ENCODE results near the gene CAPRIN2.

The CAPRIN2 gene

GRCh38 chr12:30748147-30748546 is 6.6 kb downstream of the CAPRIN2 start:
- TF ChIP-seq ZFX (IDR thresholded peaks at IDR 0.05) = no peak
- TF ChIP-seq CTCF (conservative IDR thresholded peaks at IDR 0.05) = no peak
- no peak overlapping the region for H3K27ac ChIP-seq

GRCh38 chr12:30746190-30746589 is 8.6 kb downstream of the CAPRIN2 start:
- TF ChIP-seq CTCF (conservative IDR thresholded peaks at IDR 0.05) (no peak), ZFX (IDR thresholded peaks at IDR 0.05) (no peak)

GRCh38 chr12:30744321-30744720 is 10.4 kb downstream of the CAPRIN2 start:
- TF ChIP-seq ZFX (IDR thresholded peaks at IDR 0.05) (no peak), CTCF (conservative IDR thresholded peaks at IDR 0.05) (no peak)
- no peak overlapping the region for H3K27ac ChIP-seq

More at GRCh38 chr12:30746190-30746589, 8.6 kb downstream of the CAPRIN2 start:
- no peak overlapping the region for H3K27ac ChIP-seq

- TF ChIP-seq ZFX (IDR thresholded peaks at IDR 0.05) (no peak), CTCF (conservative IDR thresholded peaks at IDR 0.05) (no peak)
- H3K27ac ChIP-seq = no peak overlapping the region
Measured at GRCh38 chr12:30740274-30740673, 14.5 kb downstream of the CAPRIN2 start.

GRCh38 chr12:30739020-30739419 is 15.7 kb downstream of the CAPRIN2 start:
- TF ChIP-seq CTCF (conservative IDR thresholded peaks at IDR 0.05) (no peak), ZFX (IDR thresholded peaks at IDR 0.05) (no peak)

GRCh38 chr12:30732954-30733637 is 21.7 kb downstream of the CAPRIN2 start:
- no peak overlapping the region for H3K27ac ChIP-seq

More at GRCh38 chr12:30739020-30739419, 15.7 kb downstream of the CAPRIN2 start:
- H3K27ac ChIP-seq = no peak overlapping the region

More at GRCh38 chr12:30732954-30733637, 21.7 kb downstream of the CAPRIN2 start:
- TF ChIP-seq ZFX (IDR thresholded peaks at IDR 0.05) (no peak), CTCF (conservative IDR thresholded peaks at IDR 0.05) (no peak)

All from C4-2B (cell line).